ENCODE results near the gene PDE3B.
A peak's percentile ranks its signal among the peaks of the same experiment; 100 is the strongest.

GRCh38 chr11:14773755-14774154 lies 130.2 kb downstream of the PDE3B start:
- TF ChIP-seq CTCF (IDR thresholded peaks at IDR 0.05 in 8 of 11, conservative IDR thresholded peaks at IDR 0.05 in 3 of 11): peak in 6 of 11 experiments; percentile 10 to 42 (median 15)
- TF ChIP-seq POLR2A (IDR thresholded peaks at IDR 0.05): no peak
